GM18520 (cell line): ENCODE measurements around the gene TRPM5.

Experiments used
- ATAC-seq: cut with Tn5 transposase; IDR thresholded peaks from one replicate; pipeline ENCODE4 v1.9.1; 2021; ENCODE audit not compliant: unreplicated experiment

The TRPM5 gene

DNA sequence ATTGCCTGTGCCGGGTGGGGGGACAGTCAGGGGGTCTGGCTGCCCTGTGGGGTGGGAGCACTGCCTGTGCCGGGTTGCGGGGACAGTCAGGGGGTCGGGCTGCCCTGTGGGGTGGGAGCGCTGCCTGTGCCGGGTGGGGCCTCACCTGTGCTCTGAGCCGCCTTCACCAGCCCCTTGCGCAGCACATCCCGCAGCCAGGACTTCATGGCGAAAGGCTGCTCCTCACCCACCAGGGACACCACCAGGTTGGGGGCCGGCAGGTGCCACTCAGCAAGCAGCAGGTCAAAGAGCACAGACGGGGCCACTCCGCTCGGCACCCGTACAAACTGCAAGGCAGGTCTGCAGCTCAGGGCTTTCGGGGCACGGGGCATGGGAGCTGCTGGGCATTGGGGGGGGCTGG, 22.3 kb downstream of the TRPM5 start:
- no peak for ATAC-seq

GRCh38 chr11:2421226-2421994, 22.9 kb downstream of the TRPM5 start:
- ATAC-seq: no peak

DNA sequence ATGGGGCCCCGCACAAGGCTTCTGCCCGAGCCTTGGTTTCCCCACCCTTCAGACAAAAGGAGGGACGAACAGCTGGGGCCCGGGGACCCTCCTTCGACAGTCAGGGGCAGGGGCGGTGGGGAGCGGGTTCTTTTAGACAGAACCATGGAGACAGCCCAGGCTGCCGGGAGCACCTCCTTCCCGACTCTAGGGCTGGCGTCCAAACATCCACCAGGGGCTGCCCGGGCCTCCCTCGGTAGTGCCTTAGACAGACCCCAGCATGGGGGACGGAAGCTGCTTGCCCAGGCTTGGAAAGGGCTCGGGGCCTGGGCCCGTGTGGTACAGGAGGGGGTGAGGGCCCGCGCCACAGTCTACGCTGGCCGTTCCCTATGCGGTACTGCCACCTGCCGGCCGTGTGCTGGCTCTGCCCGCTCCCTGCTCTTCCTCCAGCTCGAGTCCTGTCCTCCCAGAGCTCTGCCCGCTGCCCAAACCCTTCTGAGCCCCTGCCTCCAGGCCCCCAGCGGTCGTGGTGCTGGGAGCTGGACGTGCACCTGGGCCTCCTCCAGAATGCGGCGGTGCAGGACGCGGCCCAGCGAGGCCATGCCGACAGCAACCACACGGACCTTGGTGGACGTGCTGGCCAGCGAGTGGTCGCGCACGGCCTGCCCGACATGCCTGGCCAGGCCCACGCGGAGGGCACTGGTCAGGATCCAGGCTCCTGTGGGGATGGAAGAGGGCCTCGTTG, 23.6 kb downstream of the TRPM5 start:
- no peak for ATAC-seq

- ATAC-seq: no peak
Measured at GRCh38 chr11:2419638-2420501, 24.4 kb downstream of the TRPM5 start.

GRCh38 chr11:2418693-2419360, 25.5 kb downstream of the TRPM5 start:
- ATAC-seq: no peak

GRCh38 chr11:2417856-2418692, 26.2 kb downstream of the TRPM5 start:
- no peak for ATAC-seq

DNA sequence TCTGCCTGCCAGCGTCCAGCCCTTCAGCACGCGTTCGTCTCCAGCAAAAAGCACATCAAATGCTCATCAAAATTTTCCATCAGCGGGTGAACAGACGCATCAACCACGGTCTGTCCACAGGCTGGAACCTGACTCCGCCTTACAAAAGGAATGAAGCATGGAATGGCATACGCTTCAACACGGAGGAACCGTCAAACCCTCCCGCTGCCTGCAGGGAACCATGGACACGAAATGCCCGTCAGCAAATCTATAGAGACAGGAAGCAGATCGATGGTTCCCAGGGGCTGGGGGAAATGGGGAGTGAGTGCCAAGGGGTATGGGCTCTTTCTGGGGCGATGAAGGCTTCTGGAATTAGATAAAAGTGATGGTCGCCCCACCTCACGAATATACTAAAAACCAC, 27.5 kb downstream of the TRPM5 start:
- no peak for ATAC-seq

DNA sequence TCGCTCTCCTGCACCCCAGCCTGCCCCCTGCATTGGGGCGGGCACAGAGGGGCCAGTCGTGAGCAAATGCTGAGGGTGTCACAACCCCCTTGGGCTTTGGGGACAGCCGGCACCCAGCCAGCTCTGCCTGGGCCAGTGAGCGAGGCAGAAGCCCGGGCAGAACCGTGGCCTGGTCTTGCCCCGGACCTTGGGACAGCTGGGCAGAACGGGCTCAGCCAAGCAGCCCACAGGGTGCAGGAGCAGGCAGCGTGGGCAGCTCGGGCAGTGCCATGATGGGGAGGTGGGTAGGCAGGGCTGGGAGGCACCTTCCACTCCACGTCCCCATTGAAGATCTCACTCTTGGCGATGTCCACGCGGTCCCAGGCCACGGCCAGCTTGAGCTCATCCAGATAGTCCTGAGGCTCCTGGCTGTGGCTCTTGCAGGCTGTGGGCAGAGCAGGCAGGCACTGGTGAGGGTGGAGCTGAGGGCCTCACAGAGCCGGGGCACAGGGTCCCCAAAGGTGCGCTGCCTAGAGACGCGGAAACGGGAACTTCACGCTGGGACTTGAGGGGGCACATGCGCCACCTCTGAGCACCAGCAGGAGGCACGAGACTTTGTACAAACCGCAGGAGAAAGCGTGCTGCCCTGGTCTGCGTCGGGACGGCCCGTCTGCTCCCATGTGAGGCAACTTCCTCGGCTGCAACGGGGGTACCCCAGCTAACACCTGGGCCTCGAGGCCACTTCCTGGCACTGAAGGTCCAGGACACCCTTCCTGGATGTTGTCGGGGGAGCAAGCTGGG, 28.5 kb downstream of the TRPM5 start:
- ATAC-seq: no peak

DNA sequence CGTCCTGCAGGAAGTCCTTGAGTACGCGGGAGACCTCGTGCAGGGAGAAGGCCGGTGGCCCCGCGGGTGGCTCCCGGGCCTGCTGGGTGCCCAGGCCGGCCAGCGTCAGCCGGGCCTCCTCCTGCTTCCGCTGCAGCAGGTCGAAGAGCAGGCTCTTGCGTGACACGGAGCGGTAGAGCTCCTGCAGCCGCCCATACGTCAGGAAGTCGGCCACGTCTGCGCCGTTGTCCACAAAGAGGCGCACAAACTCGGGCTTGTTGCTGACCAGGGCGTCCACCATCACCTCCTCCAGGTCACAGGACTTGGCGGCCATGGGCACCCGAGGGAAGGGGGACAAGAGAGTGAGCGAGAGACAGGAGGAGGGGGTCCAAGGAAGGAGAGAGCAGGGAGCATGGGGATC, 29.1 kb downstream of the TRPM5 start:
- ATAC-seq: no peak

- ATAC-seq: no peak
Measured at GRCh38 chr11:2414616-2415015, 29.7 kb downstream of the TRPM5 start.

DNA sequence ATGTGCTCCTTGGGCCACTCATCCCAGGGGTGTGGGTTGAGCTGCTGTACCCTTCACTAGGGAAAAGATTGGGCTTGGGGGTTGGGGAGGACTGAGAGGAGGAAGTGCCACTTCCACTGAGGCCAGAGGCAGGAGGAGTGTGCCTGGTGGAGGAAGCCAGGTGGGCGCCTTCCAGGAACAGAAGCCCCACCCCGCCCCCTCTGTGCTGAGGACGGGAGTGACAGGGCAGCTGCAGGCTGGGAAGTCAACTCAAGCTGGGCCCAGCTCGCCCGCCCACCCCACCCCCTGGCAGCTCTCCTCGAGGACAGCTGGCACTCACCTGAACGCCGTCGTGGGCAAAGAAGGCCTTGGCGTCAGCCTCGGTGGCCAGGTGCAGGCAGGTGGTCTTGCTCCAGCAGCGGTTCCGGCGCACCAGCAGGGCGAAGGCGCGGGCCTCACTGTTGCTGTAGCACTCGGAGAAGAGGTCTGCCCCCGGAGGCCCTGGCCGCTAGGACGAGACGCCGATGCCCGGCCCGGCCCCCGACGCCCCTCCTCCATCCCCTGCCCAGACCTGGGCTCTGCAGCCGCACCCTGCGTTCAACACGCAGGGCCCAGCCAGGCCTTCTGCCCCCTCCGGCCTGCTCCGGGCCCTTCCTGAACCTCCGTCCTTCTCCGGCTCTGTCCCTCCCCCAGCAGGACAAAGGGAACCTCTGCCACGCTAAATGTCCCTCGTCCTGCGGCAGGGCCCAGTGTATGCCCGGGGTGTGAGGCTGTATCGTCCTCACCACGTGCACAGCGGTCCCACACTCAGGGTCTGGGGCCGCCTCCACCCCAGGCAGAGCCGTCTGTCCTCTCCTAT, 30.4 kb downstream of the TRPM5 start:
- no peak for ATAC-seq

DNA sequence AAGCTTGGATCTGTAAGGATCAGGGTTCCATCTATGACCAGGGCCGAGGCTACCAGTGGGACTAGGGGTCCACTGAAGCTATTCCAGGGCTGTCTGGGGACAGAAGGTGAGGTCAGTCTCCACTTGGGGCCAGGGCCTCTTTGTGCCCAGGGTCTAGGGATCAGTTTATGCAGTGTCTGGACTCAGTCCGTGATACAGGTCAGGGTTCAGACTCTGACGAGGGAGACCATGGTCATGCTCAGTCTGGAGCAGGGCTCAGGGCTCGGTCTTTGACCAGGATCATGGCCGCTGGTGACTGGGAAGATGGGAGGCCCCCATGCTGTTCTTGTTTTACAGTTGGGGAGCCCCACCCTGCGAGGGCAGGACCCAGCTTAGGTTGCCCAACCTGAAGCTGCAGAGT, 32.0 kb downstream of the TRPM5 start:
- no peak for ATAC-seq

GRCh38 chr11:2411446-2412305, 32.6 kb downstream of the TRPM5 start:
- ATAC-seq: no peak

GRCh38 chr11:2410616-2411015, 33.7 kb downstream of the TRPM5 start:
- ATAC-seq: no peak

DNA sequence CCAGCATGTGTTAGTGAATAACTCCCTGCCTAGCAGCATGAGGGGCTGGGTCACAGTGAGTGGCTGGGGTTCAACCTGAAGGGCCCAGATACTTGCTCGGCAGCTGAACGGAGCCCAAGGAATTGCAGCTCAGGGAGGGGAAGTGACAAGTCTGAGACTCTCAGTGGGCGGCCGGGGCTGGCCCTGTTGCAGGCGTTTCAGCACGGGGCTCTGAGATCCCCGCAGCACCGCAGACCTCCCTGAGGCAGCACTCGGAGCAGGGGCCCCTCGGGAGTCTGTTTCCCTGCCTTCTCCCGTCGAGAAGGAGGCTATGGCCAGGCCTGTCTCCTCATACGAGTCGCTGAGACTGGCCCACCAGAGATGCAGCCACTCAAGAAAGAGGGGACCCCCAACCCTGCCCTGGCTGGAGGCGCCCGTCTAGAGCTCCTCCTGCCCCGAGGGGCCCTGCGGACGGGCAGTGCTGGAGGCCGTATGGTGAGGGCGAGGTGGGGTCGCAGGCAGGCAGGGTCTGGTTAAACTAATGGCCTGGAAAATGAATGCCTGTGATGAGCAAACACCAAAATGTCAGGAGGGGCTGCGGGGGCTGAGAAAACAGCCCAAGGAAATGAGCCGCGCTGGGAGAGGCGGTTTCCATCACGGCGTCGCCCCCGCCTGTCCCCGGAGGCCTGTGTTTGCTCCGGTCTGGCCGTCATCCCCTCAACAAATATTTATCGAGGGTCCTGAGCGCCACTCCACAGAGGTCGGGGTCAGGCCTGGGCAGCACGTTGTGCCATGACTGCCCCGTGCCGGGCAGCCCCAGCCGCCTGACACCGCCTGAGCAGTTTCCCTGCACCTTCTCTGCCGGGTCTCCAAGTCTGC, 34.5 kb downstream of the TRPM5 start:
- ATAC-seq: no peak

DNA sequence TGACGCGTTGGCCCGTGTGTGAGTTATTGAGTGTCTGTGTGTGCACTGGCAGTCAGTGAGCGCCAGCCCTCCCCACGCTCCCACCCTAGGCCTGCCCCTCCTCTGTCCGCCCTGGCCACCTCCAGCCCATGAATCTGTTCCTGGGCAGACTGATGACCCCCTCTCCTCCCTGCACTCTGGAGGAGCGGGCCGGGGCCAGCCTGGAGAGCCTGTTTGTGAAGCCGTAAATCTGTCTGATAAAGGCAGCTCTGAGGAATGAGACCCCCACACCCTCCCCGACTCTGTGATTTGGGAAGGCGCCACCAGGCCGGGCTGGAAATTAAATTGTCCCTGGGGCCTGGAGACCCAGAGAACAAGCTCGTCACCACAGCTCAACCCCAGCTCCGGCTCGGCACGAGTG, 35.2 kb downstream of the TRPM5 start:
- ATAC-seq: no peak

DNA sequence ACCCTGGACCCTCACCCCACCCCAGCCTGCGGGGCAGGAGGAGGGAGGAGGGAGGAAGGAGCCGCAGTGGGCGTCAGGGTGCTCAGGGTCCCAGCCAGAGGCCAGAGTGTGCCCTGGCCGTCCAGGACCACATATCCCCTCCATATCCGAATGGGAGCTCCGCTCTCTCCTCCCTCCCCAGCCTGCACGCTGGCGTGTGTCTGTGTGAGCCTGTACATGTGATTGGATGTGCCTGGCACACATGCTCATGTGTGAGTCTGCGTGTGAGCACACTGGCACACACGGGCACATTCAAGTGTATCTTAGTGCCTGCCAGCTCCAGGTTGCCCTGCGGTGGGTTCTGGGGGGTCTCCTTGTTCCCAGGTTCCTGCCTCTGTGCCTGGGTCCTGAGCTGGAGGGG, 35.6 kb downstream of the TRPM5 start:
- no peak for ATAC-seq
